DND-41 (cell line): ENCODE measurements around the gene TPH1.

Experiments used
- ATAC-seq: fragments of 200-7000 bp; cut with Tn5 transposase; 3 replicates; pipeline ENCODE4 v1.9.1; 2021; ENCODE audit warnings: low read depth; ENCODE audit not compliant: insufficient read depth
- DNase-seq: peaks from one replicate; pipeline ENCODE4 v3.0.0-alpha.2; 2020
- H2AFZ ChIP-seq: 2 replicates; pipeline ENCODE4 v1.6.0; 2012; ENCODE audit warnings: low read depth, low read length
- H3K27ac ChIP-seq: 2 replicates; pipeline ENCODE4 v1.5.1; 2012; ENCODE audit warnings: low read length, inconsistent platforms
- H3K27me3 ChIP-seq: fragments of 200-600 bp; sonication (generic); 2 replicates; pipeline ENCODE4 v1.6.0; 2012; ENCODE audit warnings: low read length, mild to moderate bottlenecking, inconsistent platforms; ENCODE audit not compliant: insufficient read depth, poor library complexity
- H3K36me3 ChIP-seq: 2 replicates; pipeline ENCODE4 v1.5.1; 2012; ENCODE audit warnings: low read length, inconsistent platforms; ENCODE audit not compliant: insufficient read depth
- H3K4me1 ChIP-seq: 2 replicates; pipeline ENCODE4 v1.5.1; 2012; ENCODE audit warnings: mild to moderate bottlenecking, low read length; ENCODE audit not compliant: insufficient read depth
- H3K4me2 ChIP-seq: 2 replicates; pipeline ENCODE4 v1.6.0; 2012; ENCODE audit warnings: mild to moderate bottlenecking, moderate library complexity, low read length, inconsistent platforms; ENCODE audit not compliant: insufficient read depth
- H3K4me3 ChIP-seq, 2 experiments: fragments of 200-600 bp in 1 of 2; shearing (Covaris generic) in 1 of 2; 2 replicates each; pipeline ENCODE4 v1.5.1; 2012 to 2016; ENCODE audit warnings: inconsistent platforms in 2 of 2, low read length in 2 of 2, mild to moderate bottlenecking in 2 of 2, low read depth in 1 of 2, moderate library complexity in 1 of 2
- H3K79me2 ChIP-seq: 2 replicates; pipeline ENCODE4 v1.6.0; 2012; ENCODE audit warnings: low read length, inconsistent platforms; ENCODE audit not compliant: insufficient read depth
- H3K9ac ChIP-seq: 2 replicates; pipeline ENCODE4 v1.6.0; 2012; ENCODE audit warnings: low read depth, mild to moderate bottlenecking, inconsistent platforms, low read length, moderate library complexity
- H3K9me3 ChIP-seq: 2 replicates; pipeline ENCODE4 v1.5.1; 2012; ENCODE audit warnings: low read length, moderate library complexity, mild to moderate bottlenecking, inconsistent platforms; ENCODE audit not compliant: insufficient read depth, severe bottlenecking
- H4K20me1 ChIP-seq: 2 replicates; pipeline ENCODE4 v1.6.0; 2012; ENCODE audit warnings: low read length; ENCODE audit not compliant: insufficient read depth
- CTCF ChIP-seq: IDR thresholded peaks from 2 replicates; pipeline ENCODE4 v1.5.1; 2012; ENCODE audit warnings: borderline replicate concordance, low read length, moderate library complexity, mild to moderate bottlenecking; ENCODE audit not compliant: poor library complexity, severe bottlenecking; ENCODE audit errors: extremely low read depth
- EZH2 ChIP-seq: IDR thresholded peaks from 3 replicates; pipeline ENCODE4 v1.6.1; 2012; ENCODE audit warnings: borderline replicate concordance, low read depth, mild to moderate bottlenecking, moderate library complexity, low read length, inconsistent platforms; ENCODE audit not compliant: severe bottlenecking

Gene TPH1

GRCh38 chr11:18046116-18046777, at the start of gene TPH1:
TPH1 (minus strand) TSS chr11:18046269; CDS start chr11:18040762, 5,507 bp downstream.
- Histone ChIP-seq H3K9me3 (no peaks in the 10 kb centered on the region), H3K79me2 (no peaks in the 10 kb centered on the region), H3K4me1 (no peaks in the 10 kb centered on the region), H4K20me1 (no peaks in the 10 kb centered on the region), H3K27ac (no peak within 1 kb of the TSS), H3K4me2 (no peak within 1 kb of the TSS), H2AFZ (no peak within 1 kb of the TSS), H3K9ac (no peak within 1 kb of the TSS), H3K27me3 (no peaks in the 10 kb centered on the region), H3K36me3 (no peaks in the 10 kb centered on the region), H3K4me3 (no peak within 1 kb of the TSS)
- TF ChIP-seq EZH2 (no peak), CTCF (no peak)
- no peak for ATAC-seq
- DNase-seq = no peak

GRCh38 chr11:18093959-18094358, 47.9 kb upstream of the TPH1 start:
- Histone ChIP-seq H3K4me2 (no peak overlapping the region), H4K20me1 (peaks cover 6% of the 10 kb centered on the region; the same call in 1 of the 2 replicates), H3K36me3 (peaks cover 91% of the 10 kb centered on the region), H3K9me3 (no peaks in the 10 kb centered on the region), H2AFZ (no peak overlapping the region), H3K4me1 (no peaks in the 10 kb centered on the region), H3K9ac (no peak overlapping the region), H3K79me2 (peaks cover 23% of the 10 kb centered on the region), H3K4me3 (no peak overlapping the region), H3K27me3 (no peaks in the 10 kb centered on the region), H3K27ac (no peak overlapping the region)
- ATAC-seq (no peak), DNase-seq (no peak)
- TF ChIP-seq EZH2 (no peak), CTCF (no peak)

GRCh38 chr11:18091731-18092130, 45.7 kb upstream of the TPH1 start:
- H3K9ac ChIP-seq = no peak overlapping the region
- H3K4me2 ChIP-seq = no peak overlapping the region
- no peaks in the 10 kb centered on the region for H3K27me3 ChIP-seq
- no peaks in the 10 kb centered on the region for H4K20me1 ChIP-seq
- H3K9me3 ChIP-seq = no peaks in the 10 kb centered on the region
- no peak overlapping the region for H2AFZ ChIP-seq
- DNase-seq (no peak), ATAC-seq (no peak)
- no peaks in the 10 kb centered on the region for H3K4me1 ChIP-seq
- no peak for TF ChIP-seq CTCF
- no peak for TF ChIP-seq EZH2
- peaks cover 97% of the 10 kb centered on the region for H3K36me3 ChIP-seq
- no peak overlapping the region for H3K27ac ChIP-seq
- H3K79me2 ChIP-seq = peaks cover 4% of the 10 kb centered on the region; the same call in 1 of the 2 replicates
- H3K4me3 ChIP-seq = no peak overlapping the region
